HT-29 (cell line): ENCODE measurements around the gene TMOD2. TPM values are rescaled to one million over a fixed set of nuclear protein-coding genes. Genes with fewer than 3 reads are reported as not detected.
"Not testable (repeated sequence)": the region's sequence is repeated elsewhere in the genome, so short reads cannot be mapped to it uniquely, and the experiment has no call there.

Source experiments
- DNase-seq: peaks from one replicate; pipeline ENCODE4 v3.0.0-alpha.2; 2015; ENCODE audit warnings: low spot score
- total RNA-seq: library from RNA; depleted of rRNA; stranded (reverse); fragments of >200 nt; shearing (Covaris generic); gene quantifications from 2 replicates; pipeline ENCODE4 v1.2.3, GENCODE V29; 2014

TMOD2 gene
- total RNA-seq, 1 experiment from 2014 or later: 0.46 TPM

DNA sequence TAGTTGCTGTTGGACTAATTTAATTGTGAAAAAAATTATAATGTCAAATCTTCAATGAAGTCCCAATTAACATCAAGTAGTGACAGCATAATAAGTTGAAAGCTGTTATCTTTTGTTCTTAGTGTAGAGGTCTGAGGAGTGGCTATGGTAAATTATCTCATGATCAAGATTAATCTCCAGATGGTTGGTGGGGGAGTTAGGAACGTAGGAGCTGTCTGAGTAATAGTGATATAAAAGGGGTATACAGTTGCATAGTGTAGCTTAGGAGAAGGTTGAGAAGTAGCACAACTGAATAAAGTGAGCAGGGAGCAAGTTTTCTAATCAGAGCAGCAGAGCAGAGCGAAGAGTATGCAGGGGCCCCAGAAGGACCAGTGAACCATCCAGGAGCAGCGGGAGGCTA lies 19.5 kb downstream of the TMOD2 start:
- no peak for DNase-seq

DNA sequence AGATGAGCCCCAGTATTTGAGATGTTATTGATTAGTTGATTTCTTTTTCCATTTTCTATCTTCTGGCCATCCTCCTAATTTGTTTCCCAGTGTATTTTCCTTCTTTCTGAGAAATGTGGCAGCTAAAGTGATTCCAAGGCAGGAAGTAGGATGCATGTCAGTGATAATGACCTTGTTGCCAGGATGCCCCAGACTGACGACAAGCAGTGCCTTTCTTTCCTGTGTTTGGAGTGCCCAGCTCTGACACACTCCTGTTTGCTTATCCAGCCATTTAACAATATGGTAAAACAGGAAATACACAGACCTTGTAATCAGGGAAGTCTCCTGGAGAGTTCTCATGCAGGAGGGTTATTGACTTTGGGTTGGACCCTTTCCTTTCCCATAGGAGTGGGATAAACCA lies 20.4 kb downstream of the TMOD2 start:
- no peak for DNase-seq

DNA sequence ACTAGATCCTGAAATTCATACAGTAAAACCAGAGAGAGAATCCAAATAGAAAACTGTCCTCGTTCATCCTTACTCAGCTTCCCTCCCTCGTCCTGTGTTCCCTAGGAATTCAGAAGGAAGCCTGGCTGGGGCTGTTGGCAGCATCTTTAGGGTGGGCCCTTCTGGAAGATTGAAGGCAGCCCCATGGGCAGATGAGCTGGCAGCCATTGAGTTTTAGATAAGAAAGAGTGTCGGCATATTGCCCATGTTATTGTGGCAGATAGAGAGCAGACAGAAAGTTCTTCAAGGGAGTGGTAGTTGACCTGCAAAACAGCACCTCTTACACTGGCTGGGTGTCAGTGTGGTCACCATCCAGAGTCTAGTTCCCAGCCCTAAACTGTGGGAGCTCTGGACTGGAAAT lies 23.5 kb downstream of the TMOD2 start:
- DNase-seq: no peak

DNA sequence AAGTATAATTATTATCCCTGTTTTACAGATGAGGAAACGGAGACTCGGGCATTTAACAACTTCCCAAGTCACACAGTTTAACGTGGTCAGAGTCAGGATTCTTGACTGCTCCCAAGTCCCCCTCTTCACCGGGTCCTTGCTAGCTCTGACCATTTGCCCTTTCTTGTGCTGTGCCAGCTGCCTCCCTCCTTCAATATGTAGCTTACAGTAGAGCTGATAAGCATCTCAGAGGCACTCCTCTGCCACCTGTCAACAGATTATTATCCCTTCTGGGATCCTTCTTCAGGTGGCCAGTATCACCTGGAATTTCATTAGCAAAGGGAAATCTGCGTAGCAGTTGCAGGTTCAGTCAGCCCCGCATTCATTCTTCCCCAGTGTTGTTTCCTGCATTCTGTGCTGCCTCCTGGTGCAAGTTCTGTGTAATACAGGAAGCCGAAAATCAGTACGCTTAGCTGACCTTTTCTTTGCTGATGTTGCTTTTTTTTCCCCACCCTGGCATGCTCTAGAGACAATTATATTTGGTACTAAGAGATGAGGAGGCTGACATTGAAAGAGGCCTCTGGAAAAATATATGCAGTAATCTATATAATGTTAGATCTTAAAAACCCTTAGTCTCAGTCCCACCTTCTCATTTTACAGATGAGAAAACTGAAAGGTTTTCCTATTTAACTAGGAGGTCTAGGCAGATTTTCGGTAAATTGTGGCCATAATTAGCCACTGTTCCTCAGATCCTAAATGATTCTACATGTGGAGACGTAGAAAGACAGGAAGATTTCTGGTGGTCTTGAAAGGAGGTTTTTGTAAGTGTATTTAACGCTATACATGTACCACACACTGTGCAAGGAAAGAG lies 24.8 kb downstream of the TMOD2 start:
- peak; percentile 89 for DNase-seq

DNA sequence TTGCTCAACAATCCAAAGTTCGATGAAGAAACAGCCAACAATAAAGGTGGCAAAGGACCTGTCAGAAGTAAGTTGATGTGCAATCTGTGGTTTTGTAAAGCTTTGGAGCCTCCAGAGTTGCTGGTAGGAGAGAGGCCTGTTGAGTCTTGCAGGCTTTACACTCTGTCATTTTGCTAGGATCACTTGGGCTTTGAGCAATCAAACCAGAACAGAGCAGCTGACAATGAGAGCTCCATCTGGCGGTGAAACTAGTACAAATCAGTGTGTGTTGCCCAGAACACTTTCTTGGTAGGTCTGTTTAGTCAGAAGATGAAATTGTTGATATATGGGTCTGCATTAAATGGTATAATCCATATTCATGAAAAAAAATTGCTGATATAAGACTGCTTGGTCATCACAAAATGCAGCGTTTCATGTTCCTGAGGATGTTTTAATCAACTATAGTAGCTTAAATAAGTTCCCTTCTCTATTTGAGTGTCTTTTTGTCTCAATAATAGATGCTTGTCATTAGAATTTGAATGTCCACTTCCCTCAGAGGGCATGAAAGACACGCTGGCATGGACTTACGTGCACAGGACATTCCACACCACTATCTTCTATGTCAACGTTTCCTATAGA lies 25.7 kb downstream of the TMOD2 start:
- DNase-seq: peak; percentile 98

DNA sequence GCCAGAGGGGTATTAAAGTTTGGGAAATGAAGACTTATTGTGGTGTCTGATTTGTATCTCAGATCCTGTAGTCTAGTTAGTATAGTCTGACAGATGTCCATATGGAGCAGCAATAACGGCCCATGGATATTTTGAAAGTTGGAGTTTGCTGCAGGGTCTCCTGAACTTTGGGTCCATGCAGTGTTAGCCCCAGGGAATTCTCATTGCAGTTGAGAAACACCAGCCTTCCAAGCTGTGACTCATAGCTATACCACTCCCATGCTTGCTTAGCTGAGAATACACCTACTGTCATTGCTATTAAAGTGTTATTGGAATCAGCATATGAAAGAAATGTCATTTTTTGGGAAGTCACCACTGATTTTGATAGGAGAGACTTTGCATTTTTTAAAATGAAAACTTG lies 29.2 kb downstream of the TMOD2 start:
- no peak for DNase-seq

DNA sequence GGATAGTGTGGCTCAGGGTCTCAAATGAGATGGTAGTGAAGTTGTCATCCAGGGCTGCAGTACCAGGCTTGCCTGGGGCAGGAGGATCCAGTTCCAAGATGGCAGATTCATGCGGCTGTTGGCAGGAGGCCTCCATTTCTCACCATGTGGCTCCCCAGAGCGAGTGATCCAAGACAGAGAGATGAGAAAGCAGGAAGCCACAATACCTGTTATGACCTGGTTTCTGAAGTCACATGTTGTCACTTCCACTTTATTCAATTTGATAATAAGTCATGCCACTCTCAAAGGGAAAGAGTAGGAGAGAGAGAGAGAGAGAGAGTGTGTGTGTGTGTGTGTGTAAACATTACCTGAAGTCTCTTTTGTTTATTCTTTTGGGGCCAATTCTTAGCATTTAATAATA lies 30.1 kb downstream of the TMOD2 start:
- no peak for DNase-seq

DNA sequence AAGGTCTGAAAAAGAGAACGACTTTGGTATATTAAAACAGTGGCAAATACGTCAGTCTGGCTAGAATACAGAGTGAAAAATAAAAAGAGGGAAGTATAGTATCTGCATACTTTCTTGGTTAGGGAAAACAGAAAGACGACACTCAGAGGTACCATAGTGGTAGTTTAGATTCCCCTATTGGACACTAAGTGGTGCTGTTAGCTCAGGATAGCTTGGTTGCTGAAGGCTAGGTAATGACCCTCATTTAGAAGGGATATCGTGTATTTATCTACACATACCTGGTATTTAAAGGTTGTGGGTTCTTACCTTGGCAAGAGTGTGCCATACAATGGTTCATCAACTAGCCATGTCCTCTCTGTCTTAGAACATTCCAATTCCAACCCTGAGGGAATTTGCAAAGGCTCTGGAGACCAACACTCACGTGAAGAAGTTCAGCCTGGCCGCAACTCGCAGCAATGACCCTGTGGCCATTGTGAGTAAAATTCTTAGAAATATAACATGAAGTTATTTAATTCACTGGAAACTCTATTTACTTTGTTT lies 31.0 kb downstream of the TMOD2 start:
- DNase-seq: peak; percentile 75

DNA sequence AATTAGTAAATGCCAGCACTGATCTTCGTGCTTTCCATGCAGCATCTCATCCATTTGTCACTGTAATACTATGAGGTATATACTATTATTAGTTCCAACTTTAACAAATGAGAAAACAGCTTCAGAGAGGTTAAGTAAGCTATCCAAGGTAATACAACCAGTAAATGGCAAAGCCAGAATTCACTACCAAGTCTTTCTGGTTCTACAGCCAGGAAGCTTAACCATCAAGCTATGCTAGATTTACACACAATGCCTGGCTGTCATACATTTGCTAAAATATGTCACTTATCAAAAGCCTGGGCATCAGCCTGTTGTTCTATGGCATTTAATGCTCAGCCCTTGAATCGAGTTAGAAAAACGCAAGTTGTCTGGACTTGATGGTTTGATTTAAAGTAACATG lies 32.6 kb downstream of the TMOD2 start:
- no peak for DNase-seq

DNA sequence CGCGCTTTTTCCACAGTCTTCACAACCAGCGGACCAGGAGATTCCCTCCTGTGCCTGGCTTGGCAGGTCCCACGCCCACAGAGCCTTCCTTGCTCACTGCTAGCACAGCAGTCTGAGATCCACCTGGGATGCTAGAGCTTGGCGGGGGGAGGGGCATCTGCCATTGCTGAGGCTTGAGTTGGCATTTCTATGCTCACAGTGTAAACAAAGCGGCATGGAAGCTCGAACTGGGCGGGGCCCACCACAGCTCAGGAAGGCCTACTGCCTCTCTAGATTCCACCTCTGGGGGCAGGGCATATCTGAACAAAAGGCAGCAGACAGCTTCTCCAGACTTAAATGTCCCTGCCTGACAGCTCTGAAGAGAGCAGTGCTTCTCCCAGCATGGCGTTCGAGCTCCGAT lies 35.7 kb downstream of the TMOD2 start:
- peak; percentile 91 for DNase-seq

DNA sequence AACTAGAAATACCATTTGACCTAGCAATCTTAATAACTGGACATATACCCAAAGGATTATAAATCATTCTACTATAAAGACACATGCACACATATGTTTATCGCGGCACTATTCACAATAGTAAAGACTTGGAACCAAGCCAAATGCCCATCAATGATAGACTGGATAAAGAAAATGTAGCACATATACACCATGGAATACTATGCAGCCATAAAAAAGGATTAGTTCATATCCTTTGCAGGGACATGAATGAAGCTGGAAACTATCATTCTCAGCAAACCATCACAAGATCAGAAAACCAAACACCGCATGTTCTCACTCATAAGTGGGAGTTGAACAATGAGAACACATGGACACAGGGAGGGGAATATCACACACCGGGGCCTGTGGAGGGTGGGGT lies 41.1 kb downstream of the TMOD2 start:
- not testable (repeated sequence) for DNase-seq

DNA sequence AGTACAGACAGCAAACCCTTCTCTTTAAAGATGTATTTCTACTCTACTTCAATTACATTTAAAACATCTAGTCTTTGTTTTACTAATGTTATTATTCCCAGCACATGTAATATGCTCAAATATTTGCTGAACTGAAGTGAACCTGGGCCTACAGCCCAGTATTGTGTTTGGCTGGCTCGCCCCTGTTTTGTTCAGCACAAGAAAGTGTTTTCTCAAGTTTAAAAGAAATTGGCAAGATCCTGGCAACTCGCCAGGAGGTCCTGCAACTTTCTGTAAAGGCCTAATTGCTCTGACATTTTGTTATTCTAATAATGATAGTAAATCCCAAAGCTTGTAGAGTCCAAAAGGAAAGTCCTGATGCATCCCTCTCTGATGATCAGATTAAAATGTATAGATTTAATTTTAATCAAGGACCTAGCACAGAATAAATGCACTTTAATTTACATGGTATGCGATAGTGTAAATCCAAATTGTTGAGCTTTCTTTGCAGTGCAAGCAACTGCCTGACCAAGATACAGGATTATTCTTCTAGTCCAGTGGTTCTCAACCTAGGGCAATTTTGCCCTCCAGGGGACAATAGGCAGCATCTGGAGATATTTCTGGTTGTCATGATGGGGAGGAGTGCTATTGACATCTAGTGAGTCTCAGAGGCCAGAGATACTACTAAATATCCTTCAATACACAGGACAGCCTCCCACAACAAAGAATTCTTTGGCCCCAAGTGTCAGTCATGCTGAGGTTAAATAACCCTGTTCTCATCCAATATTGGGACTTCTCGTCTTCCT lies 42.3 kb downstream of the TMOD2 start:
- DNase-seq: no peak

DNA sequence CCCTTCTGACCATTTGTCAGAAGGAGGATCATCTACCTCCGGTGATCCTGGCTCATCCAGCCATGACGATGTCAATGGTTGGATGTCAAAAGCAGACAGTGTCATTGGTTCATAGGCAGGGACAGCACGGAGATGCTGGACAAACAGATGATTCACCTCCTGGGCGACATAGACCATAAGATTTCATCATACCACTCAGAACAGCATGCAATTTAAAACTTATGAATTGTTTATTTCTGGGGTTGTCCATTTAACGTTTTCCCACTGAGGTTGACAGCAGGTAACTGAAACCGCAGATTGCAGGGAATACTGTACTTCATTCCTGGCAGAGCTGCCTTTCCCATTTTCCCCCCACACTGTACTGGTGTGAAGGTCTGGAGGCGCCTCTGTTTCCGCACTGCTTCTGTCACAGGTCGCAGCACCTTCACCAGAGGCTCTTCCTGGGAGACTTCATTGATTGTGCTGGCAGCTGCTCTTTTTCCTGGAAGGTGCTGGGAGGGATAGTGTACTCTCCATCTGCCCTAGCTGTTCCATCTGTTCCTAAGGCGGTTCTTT lies 45.5 kb downstream of the TMOD2 start:
- DNase-seq: peak; percentile 52

DNA sequence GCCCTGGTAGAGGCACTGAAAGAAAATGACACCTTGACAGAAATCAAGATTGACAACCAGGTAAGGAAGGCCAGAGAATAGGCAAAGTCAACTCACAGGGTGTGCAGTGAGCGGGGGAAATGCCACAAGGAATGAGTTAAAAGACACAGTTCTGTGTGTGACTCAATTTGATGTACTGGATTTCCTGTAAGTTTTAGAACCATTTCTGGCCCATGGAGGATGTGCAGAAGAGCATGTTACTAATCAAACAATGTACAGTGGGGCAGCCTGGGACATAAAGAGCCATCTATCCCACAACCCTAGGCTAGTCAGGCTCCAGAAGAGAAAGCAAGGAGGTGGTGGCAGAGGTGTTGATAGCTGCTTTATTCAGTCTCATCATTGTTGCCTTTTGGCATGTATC lies 46.9 kb downstream of the TMOD2 start:
- no peak for DNase-seq

DNA sequence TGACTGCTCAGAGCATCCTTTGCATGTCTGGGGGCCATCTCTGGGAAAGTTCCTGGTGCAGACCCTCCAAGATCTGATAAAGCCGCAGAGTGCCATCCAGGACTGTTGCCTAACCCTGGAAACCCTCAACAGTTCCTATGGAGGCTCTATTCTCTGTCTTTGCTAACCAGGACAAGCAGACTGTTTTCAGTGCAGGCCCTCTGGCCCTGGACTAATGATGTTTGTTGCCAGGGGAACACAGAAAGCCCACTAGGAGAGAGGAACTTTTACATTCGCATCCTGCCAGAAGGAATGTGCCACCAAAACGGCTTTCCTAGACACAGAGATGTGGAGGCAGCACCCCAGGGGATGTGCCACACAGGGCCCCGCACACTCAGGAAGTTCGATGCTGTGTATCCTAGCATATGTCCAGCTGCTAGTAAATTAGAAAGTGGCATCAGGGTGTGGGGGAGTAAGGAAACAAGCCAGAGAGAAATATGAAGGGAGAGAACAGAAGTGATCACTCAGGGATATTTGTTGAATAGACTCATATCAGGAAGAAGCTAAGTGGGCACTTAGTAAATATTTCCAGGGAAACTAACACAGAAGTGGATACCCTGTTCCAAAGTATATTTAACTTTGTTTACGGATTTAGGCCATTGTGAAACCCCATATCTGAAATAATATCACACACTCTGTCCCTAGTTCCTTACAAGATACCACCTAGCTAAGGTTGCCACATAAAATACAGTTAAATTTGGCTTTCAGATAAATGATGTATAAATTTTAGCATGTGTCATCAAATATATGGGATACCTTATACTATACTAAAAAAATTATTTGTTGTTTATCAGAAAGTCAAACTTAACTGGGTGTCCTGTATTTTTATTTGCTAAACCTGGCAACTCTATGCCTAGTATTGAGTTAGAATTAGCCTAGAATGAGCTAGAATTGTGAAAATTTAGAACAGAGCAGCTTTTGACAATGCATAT lies 48.2 kb downstream of the TMOD2 start:
- no peak for DNase-seq

DNA sequence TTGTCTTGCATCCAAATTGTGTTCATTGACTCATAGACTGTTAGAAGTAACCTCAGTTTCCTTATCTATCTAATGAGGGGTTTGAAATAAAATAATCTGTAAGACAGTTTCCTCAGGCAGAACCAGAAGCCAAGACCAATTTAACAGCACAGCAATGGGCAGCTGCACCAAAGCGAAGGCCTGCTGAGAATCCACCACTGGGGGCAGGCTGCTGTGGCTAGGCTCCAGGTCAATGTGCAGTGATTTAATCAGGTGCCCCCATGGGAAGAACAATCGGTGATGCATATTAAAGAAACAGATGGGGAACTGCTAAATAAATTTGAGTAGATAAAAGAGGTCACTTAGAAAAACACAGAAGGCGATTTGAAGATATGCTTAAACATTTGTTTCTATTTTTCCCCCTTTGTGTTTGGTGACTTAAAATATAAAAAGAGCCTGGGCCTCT lies 50.0 kb downstream of the TMOD2 start:
- peak; percentile 66 for DNase-seq

DNA sequence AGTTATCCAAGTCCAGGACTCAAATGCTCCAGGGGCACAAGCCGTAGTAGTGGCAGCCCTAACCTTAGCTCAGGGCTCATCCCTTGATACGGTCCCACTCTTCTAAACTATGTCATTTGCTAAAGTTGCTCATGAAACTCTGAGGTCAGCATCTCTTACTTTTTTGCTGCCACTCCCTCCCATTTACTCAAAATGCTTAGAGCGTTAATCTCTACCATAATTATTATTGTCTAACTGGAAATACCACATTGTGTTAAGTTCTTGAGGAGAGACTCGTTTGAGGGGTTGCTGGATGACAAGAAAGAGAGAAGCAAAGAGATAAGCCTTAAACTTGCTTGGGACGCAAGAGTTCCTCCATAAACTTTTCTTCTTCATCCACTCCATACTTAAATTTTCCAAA lies 51.2 kb downstream of the TMOD2 start:
- no peak for DNase-seq

DNA sequence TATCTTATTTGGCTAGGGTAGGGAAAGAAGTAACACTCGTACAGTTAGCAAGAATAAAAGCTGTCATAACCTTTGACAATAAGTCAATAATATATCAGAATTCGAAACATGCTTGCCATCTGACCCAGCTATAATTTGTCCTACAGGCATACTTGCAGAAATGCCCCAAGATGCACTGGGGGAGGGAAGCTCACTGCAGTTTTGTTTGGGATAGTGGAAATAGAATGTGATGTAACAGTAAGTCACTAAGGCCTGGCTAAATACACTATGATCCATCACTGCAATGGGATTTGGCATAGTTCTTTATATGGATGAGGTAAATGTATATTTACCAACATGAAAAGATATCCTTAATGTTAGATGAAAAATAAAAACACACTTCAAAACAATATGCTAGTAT lies 52.6 kb downstream of the TMOD2 start:
- no peak for DNase-seq

DNA sequence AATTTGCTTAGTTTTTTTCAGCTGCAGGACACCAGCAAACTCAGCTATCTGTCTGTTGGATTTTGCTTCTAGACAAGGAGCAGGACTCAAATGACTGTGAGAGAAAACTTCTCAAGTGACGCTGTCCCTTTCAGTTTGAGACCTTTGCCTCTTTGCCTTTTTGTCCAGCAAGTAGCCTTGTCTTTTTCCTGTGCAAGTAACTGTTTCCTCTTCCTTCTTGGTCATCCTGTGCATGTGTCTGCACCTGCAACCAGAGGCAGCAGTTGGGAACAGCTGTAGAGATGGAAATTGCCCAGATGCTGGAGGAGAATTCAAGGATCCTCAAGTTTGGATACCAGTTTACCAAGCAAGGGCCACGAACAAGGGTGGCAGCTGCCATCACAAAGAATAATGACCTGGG lies 54.7 kb downstream of the TMOD2 start:
- DNase-seq: no peak

DNA sequence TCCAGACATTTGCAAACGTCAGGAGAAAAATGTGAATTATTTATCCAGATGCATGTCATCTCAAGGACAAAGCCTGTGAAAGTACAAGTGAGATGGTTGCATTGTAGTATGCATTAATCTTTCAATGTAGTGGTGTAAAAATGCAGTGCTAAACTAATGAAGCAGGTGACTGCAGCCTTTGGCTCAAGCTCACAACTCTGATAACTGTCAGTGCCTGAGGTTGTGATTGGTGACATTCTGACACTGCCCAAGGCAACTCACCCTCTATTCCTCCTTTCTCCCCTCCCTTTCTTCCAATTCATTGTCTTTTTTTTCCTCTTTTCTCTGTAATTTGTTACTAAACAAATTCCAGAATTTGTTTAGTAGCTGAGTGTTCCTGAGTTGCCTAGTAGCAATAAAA lies 58.1 kb downstream of the TMOD2 start:
- no peak for DNase-seq

DNA sequence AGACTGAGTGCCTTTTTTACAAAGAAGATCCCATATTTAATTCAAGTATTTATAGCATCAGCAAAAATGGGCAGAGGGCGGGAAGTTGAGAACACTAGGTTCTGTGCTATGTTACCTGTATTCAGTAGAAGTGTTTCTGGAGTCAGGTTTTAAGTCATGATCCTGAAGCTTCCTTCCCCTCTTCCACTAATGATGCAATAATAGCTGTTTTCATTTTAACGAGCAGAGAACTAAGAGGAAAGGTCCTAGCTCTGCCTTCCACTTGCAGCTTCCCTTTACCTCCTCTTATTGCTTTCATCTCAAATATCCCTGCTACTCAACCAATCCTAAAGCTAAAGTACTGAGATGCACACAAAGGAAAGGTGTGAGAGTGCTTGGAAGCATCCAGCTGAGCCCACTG lies 61.2 kb downstream of the TMOD2 start:
- no peak for DNase-seq
